H1 (cell line): ENCODE data around the gene SLC7A9. TPM values are rescaled to one million over a fixed set of nuclear protein-coding genes. Genes with fewer than 3 reads are reported as not detected.
A peak's percentile ranks its signal among the peaks of the same experiment; 100 is the strongest.

Source experiments
- CTCF ChIA-PET: fragments of 300-600 bp; sonication (Branson Sonifier 250); formaldehyde crosslinking; loops from one replicate; lab custom pipeline; 2021; ENCODE audit not compliant: partially characterized antibody; lab: Charles Lee
- POLR2A ChIA-PET: fragments of 300-600 bp; sonication (Branson Sonifier 250); formaldehyde crosslinking; loops from one replicate; lab custom pipeline; 2021; ENCODE audit warnings: inconsistent platforms; ENCODE audit not compliant: partially characterized antibody; lab: Charles Lee
- DNase-seq, 2 experiments: peaks; one replicate each; pipeline versions ENCODE4 v3.0.0 to v3.0.0-alpha.2; 2010 to 2022; ENCODE audit warnings: low spot score in 2 of 2, low read depth in 1 of 2, mixed read lengths in 1 of 2
- FAIRE-seq: peaks from 2 replicates; lab custom pipeline; 2011; peaks lifted over from hg19 to GRCh38; lab: Jason Lieb, UNC
- H2AFZ ChIP-seq: 2 replicates; pipeline ENCODE4 v1.8.1; 2012; ENCODE audit warnings: low read length, inconsistent platforms
- H2AK5ac ChIP-seq: 2 replicates; pipeline ENCODE4 v1.6.1; 2013; ENCODE audit warnings: low read depth, low read length
- H2BK120ac ChIP-seq: replicated peaks from 2 replicates; pipeline ENCODE3; 2013; ENCODE audit warnings: low read depth, low read length, inconsistent platforms
- H2BK12ac ChIP-seq: 2 replicates; pipeline ENCODE4 v1.6.1; 2013; ENCODE audit warnings: low read depth, low read length
- H2BK15ac ChIP-seq: 2 replicates; pipeline ENCODE4 v1.6.1; 2013; ENCODE audit warnings: low read length
- H2BK20ac ChIP-seq: 2 replicates; pipeline ENCODE4 v1.6.1; 2013; ENCODE audit warnings: low read length
- H2BK5ac ChIP-seq: 2 replicates; pipeline ENCODE4 v1.6.1; 2013; ENCODE audit warnings: low read depth, low read length
- H3K14ac ChIP-seq: 2 replicates; pipeline ENCODE4 v1.6.1; 2013; ENCODE audit warnings: inconsistent platforms; ENCODE audit not compliant: insufficient read length
- H3K18ac ChIP-seq: 2 replicates; pipeline ENCODE4 v1.6.1; 2013; ENCODE audit warnings: low read length; ENCODE audit errors: extremely low read depth
- H3K23ac ChIP-seq: 2 replicates; pipeline ENCODE4 v1.6.1; 2013; ENCODE audit warnings: inconsistent platforms; ENCODE audit not compliant: insufficient read length
- H3K23me2 ChIP-seq: 2 replicates; pipeline ENCODE4 v1.6.1; 2013; ENCODE audit warnings: low read depth, low read length
- H3K27ac ChIP-seq: 2 replicates; pipeline ENCODE4 v1.6.1; 2011; ENCODE audit warnings: low read depth, low read length, inconsistent platforms
- H3K27me3 ChIP-seq, 4 experiments: replicated peaks in 1 of 4; 1 replicate in 1 of 4; 2 replicates in 3 of 4; pipeline versions ENCODE4 v1.6.1 to v1.8.1; 2011 to 2013; ENCODE audit warnings: low read length in 3 of 4, mild to moderate bottlenecking in 3 of 4, inconsistent platforms in 2 of 4, mixed read lengths in 2 of 4, moderate library complexity in 1 of 4; ENCODE audit not compliant: control insufficient read depth in 3 of 4, insufficient read depth in 3 of 4; ENCODE audit errors: extremely low read depth in 1 of 4
- H3K36me3 ChIP-seq, 4 experiments: 2 replicates each; pipeline versions ENCODE4 v1.6.1 to v1.8.1; 2011 to 2013; ENCODE audit warnings: mild to moderate bottlenecking in 4 of 4, low read length in 3 of 4, moderate library complexity in 2 of 4, control low read depth in 1 of 4, inconsistent platforms in 1 of 4; ENCODE audit not compliant: insufficient read depth in 4 of 4, control insufficient read depth in 2 of 4
- H3K4ac ChIP-seq: replicated peaks from 2 replicates; pipeline ENCODE3; 2013; ENCODE audit warnings: low read length, low read depth, mixed read lengths, inconsistent platforms; ENCODE audit not compliant: insufficient read length
- H3K4me1 ChIP-seq, 4 experiments: replicated peaks in 1 of 4; 1 replicate in 1 of 4; 2 replicates in 3 of 4; pipeline versions ENCODE4 v1.6.1 to v1.8.1; 2011 to 2013; ENCODE audit warnings: low read length in 3 of 4, inconsistent platforms in 2 of 4, mixed read lengths in 1 of 4; ENCODE audit not compliant: insufficient read depth in 4 of 4, control insufficient read depth in 3 of 4
- H3K4me2 ChIP-seq, 2 experiments: 2 replicates each; pipeline versions ENCODE4 v1.6.1 to v1.8.1; 2011 to 2013; ENCODE audit warnings: low read depth in 2 of 2, low read length in 2 of 2, control low read depth in 1 of 2, inconsistent platforms in 1 of 2, mild to moderate bottlenecking in 1 of 2; ENCODE audit not compliant: insufficient read depth in 1 of 2
- H3K4me3 ChIP-seq, 4 experiments: fragments of 200-600, 300-600 bp in 1 of 4; sonication (generic), shearing (Covaris generic), sonication (Bioruptor Twin) in 1 of 4; 2 replicates each; pipeline versions ENCODE4 v1.5.1 to v1.8.1; 2011 to 2016; ENCODE audit warnings: low read length in 4 of 4, low read depth in 3 of 4, control low read depth in 2 of 4, inconsistent platforms in 2 of 4, mild to moderate bottlenecking in 2 of 4, mixed read lengths in 1 of 4, moderate library complexity in 1 of 4; ENCODE audit not compliant: insufficient read depth in 2 of 4; ENCODE audit errors: extremely low read depth in 1 of 4
- H3K56ac ChIP-seq: replicated peaks from 2 replicates; pipeline ENCODE3; 2013; ENCODE audit warnings: low read depth, mild to moderate bottlenecking, mixed read lengths, low read length, inconsistent platforms; ENCODE audit not compliant: insufficient read length
- H3K79me1 ChIP-seq: 2 replicates; pipeline ENCODE4 v1.6.1; 2013; ENCODE audit warnings: low read depth, low read length, control low read depth
- H3K79me2 ChIP-seq, 2 experiments: 2 replicates each; pipeline versions ENCODE4 v1.6.1 to v1.8.1; 2012 to 2013; ENCODE audit warnings: low read length in 2 of 2, mild to moderate bottlenecking in 2 of 2, inconsistent platforms in 1 of 2; ENCODE audit not compliant: insufficient read depth in 2 of 2, control insufficient read depth in 1 of 2
- H3K9ac ChIP-seq, 4 experiments: replicated peaks in 1 of 4; 1 replicate in 1 of 4; 2 replicates in 3 of 4; pipeline versions ENCODE4 v1.6.1 to v1.8.1; 2011 to 2013; ENCODE audit warnings: low read depth in 3 of 4, low read length in 3 of 4, control low read depth in 2 of 4, mild to moderate bottlenecking in 2 of 4, moderate library complexity in 2 of 4, inconsistent platforms in 1 of 4; ENCODE audit errors: extremely low read depth in 1 of 4
- H3K9me3 ChIP-seq, 2 experiments: 2 replicates each; pipeline versions ENCODE4 v1.6.1 to v1.8.1; 2012 to 2013; ENCODE audit warnings: mild to moderate bottlenecking in 2 of 2, moderate library complexity in 2 of 2, control low read depth in 1 of 2, inconsistent platforms in 1 of 2, low read depth in 1 of 2, low read length in 1 of 2, mixed read lengths in 1 of 2; ENCODE audit not compliant: insufficient read depth in 2 of 2
- H4K20me1 ChIP-seq, 2 experiments: replicated peaks in 1 of 2; 2 replicates each; pipeline versions ENCODE3 to v1.8.1; 2011 to 2013; ENCODE audit warnings: inconsistent platforms in 2 of 2, low read length in 2 of 2, mild to moderate bottlenecking in 1 of 2; ENCODE audit not compliant: insufficient read depth in 2 of 2, control insufficient read depth in 1 of 2
- H4K5ac ChIP-seq: 2 replicates; pipeline ENCODE4 v1.6.1; 2013; ENCODE audit warnings: low read length, low read depth, mixed read lengths, inconsistent platforms; ENCODE audit not compliant: insufficient read length
- H4K8ac ChIP-seq: 2 replicates; pipeline ENCODE4 v1.8.0; 2013; ENCODE audit warnings: mild to moderate bottlenecking, moderate library complexity, low read length, inconsistent platforms; ENCODE audit not compliant: insufficient read depth; ENCODE audit errors: extremely low read depth
- H4K91ac ChIP-seq: replicated peaks from 2 replicates; pipeline ENCODE3; 2013; ENCODE audit warnings: low read length, mixed read lengths, inconsistent platforms; ENCODE audit not compliant: insufficient read length
- BCL11A ChIP-seq, 2 experiments: IDR thresholded peaks; one replicate each; pipeline ENCODE4 v1.6.1; 2011; ENCODE audit warnings: low read depth in 2 of 2, low read length in 2 of 2, mild to moderate bottlenecking in 2 of 2
- CBX8 ChIP-seq: fragments of 300-800, 300-1000 bp; sonication (generic); IDR thresholded peaks from 2 replicates; pipeline ENCODE4 v1.7.1; 2016; ENCODE audit warnings: low read depth, low read length, borderline replicate concordance
- CTCF ChIP-seq, 3 experiments: IDR thresholded peaks; 1 replicate in 2 of 3; 2 replicates in 1 of 3; pipeline versions ENCODE4 v1.5.1 to v1.6.1; 2011; ENCODE audit warnings: low read length in 3 of 3, mild to moderate bottlenecking in 3 of 3, inconsistent platforms in 2 of 3, low read depth in 1 of 3, moderate library complexity in 1 of 3; ENCODE audit not compliant: insufficient read depth in 1 of 3; ENCODE audit errors: control extremely low read depth in 1 of 3
- EP300 ChIP-seq, 2 experiments: IDR thresholded peaks; 1 replicate in 1 of 2; 2 replicates in 1 of 2; pipeline ENCODE4 v1.6.1; 2011 to 2012; ENCODE audit warnings: low read depth in 2 of 2, low read length in 2 of 2, mild to moderate bottlenecking in 2 of 2, borderline replicate concordance in 1 of 2, inconsistent platforms in 1 of 2, moderate library complexity in 1 of 2
- KDM5A ChIP-seq: fragments of 200-600 bp; IDR thresholded peaks from 2 replicates; pipeline ENCODE4 v1.7.1; 2012; ENCODE audit warnings: mild to moderate bottlenecking, low read length, inconsistent platforms, mixed read lengths
- NRF1 ChIP-seq: IDR thresholded peaks from 2 replicates; pipeline ENCODE4 v1.6.1; 2011; ENCODE audit warnings: mild to moderate bottlenecking, low read depth, low read length, improper control_type of control experiment
- PHF8 ChIP-seq: fragments of 200-600 bp; sonication (generic); conservative IDR thresholded peaks from 2 replicates; pipeline ENCODE4 v1.7.1; 2012; ENCODE audit warnings: low read depth, mild to moderate bottlenecking, inconsistent platforms, low read length, moderate library complexity
- WGBS, 2 experiments: shearing (Covaris generic) in 1 of 2; methylation state at CpG; one replicate each; pipeline versions ENCODE4 v1.1.6 to v1.1.7; 2013 to 2015; ENCODE audit warnings: low lambda C conversion rate in 2 of 2, mixed read lengths in 2 of 2, inconsistent platforms in 1 of 2, low coverage in 1 of 2, missing lambda C conversion rate in 1 of 2; ENCODE audit not compliant: insufficient replicate concordance in 2 of 2, insufficient coverage in 1 of 2, insufficient read length in 1 of 2; ENCODE audit errors: extremely low coverage in 1 of 2, missing lambda C conversion rate in 1 of 2; 5-methylcytosine and 5-hydroxymethylcytosine counted together
- polyA plus RNA-seq, 7 experiments: library from polyadenylated mRNA; depleted of rRNA in 3 of 7; stranded (reverse) in 5 of 7; unstranded in 2 of 7; fragments of >200 nt in 5 of 7; fragments of 200-250 nt in 2 of 7; gene quantifications; 1 replicate in 5 of 7; 2 replicates in 1 of 7; 4 replicates in 1 of 7; pipeline versions ENCODE4 v1.2.1 to v1.2.3, GENCODE V29; 2011 to 2013; ENCODE audit warnings: missing spikeins in 2 of 7, mixed read lengths in 2 of 7
- total RNA-seq: library from RNA; stranded (reverse); fragmentation: NEBNext Ultra II Directional; extraction: Animal tissue kit (Norgen Biotek cat#: 25700); gene quantifications from 2 replicates; pipeline ENCODE4 v1.2.1, GENCODE V29; 2021

The SLC7A9 gene
- total and polyA plus RNA-seq, 2 of the 8 experiments (the other 6 are each of a cell fraction or from before 2014, with no cell fraction given) = 0.15 TPM; not detected in 1

- 0 out of 2 replicates have a peak overlapping the region, but pooled peaks have one; percentile 27 for H2BK12ac ChIP-seq
- no peak overlapping the region for H2AK5ac ChIP-seq
- POLR2A ChIA-PET = no interaction called here
- H3K23me2 ChIP-seq = no peaks in the 10 kb centered on the region
- no peak overlapping the region for H3K4me3 ChIP-seq
- no peak overlapping the region for H3K18ac ChIP-seq
- DNase-seq (no peak), FAIRE-seq (no peak)
- CTCF ChIA-PET = no interaction called here
- no peak overlapping the region for H2BK15ac ChIP-seq
- H3K9me3 ChIP-seq = no peaks in the 10 kb centered on the region
- peaks cover 0 to 10% (median 6%) of the 10 kb centered on the region in 4 experiments; a peak in 4 of 7 replicates for H3K4me1 ChIP-seq
- no peak overlapping the region for H4K91ac ChIP-seq
- no peak overlapping the region for H3K9ac ChIP-seq
- H2BK20ac ChIP-seq = no peak overlapping the region
- no peak overlapping the region for H3K14ac ChIP-seq
- no peak overlapping the region; a peak in 1 of 4 replicates for H3K4me2 ChIP-seq
- H3K4ac ChIP-seq = no peak overlapping the region
- peaks cover 0 to 3% (median 0%) of the 10 kb centered on the region in 4 experiments; a peak in 2 of 8 replicates for H3K36me3 ChIP-seq
- H2BK120ac ChIP-seq = no peak overlapping the region
- H4K8ac ChIP-seq = no peak overlapping the region
- no peaks in the 10 kb centered on the region for H4K20me1 ChIP-seq
- H3K79me2 ChIP-seq = no peaks in the 10 kb centered on the region
- H3K27me3 ChIP-seq = no peaks in the 10 kb centered on the region
- H3K27ac ChIP-seq = no peak overlapping the region
- H4K5ac ChIP-seq = no peak overlapping the region
- no peaks in the 10 kb centered on the region for H3K79me1 ChIP-seq
- no peak overlapping the region for H3K56ac ChIP-seq
- no peak overlapping the region for H3K23ac ChIP-seq
- H2BK5ac ChIP-seq = peak overlapping the region; percentile 35; the same call in 1 of the 2 replicates
- H2AFZ ChIP-seq = no peak overlapping the region; the same call in 1 of the 2 replicates
- 76% methylated on average over 8 of the region's 8 CpGs; no CpG with 5 or more reads in 1 of the 2 experiments for WGBS, 2 experiments
- TF ChIP-seq CBX8 (no peak), CTCF (IDR thresholded peaks at IDR 0.05; ENCODE audit: control extremely low read depth in 1 of 3, insufficient read depth in 1 of 3, low read depth in 1 of 3, low read length in 3 of 3) (no peak), EP300 (IDR thresholded peaks at IDR 0.05; ENCODE audit: borderline replicate concordance in 1 of 2, low read depth in 2 of 2, low read length in 2 of 2) (no peak), KDM5A (no peak), BCL11A (IDR thresholded peaks at IDR 0.05; ENCODE audit: low read depth in 2 of 2, low read length in 2 of 2) (no peak), NRF1 (no peak), PHF8 (no peak)
These were observed 48.0 kb upstream of the SLC7A9 start for GRCh38 chr19:32917616-32917996.
